GM19395 (cell line): ENCODE results near the gene PRSS35.
A peak's percentile ranks its signal among the peaks of the same experiment; 100 is the strongest.
"Not testable (repeated sequence)": the region's sequence is repeated elsewhere in the genome, so short reads cannot be mapped to it uniquely, and the experiment has no call there.

Source experiments
- ATAC-seq: cut with Tn5 transposase; IDR thresholded peaks from one replicate; pipeline ENCODE4 v1.9.1; 2021; ENCODE audit warnings: mild to moderate bottlenecking, moderate library complexity; ENCODE audit not compliant: unreplicated experiment

The PRSS35 gene

GRCh38 chr6:83514866-83515466 lies 2.6 kb downstream of the PRSS35 start:
- ATAC-seq, result peak; percentile 67

GRCh38 chr6:83517500-83517899 lies 5.2 kb downstream of the PRSS35 start:
- no peak for ATAC-seq

- no peak for ATAC-seq
These were observed 6.6 kb downstream of the PRSS35 start for GRCh38 chr6:83518816-83519480.

GRCh38 chr6:83536034-83536646 lies 23.8 kb downstream of the PRSS35 start:
- ATAC-seq, result peak; percentile 91

- ATAC-seq, result no peak
These were observed 24.6 kb downstream of the PRSS35 start for GRCh38 chr6:83536647-83537589.

GRCh38 chr6:83539678-83540077 lies 27.3 kb downstream of the PRSS35 start:
- ATAC-seq, result no peak

- no peak for ATAC-seq
These were observed 34.3 kb downstream of the PRSS35 start for GRCh38 chr6:83546636-83547035.

GRCh38 chr6:83550482-83550881 lies 38.1 kb downstream of the PRSS35 start:
- ATAC-seq, result not testable (repeated sequence)

GRCh38 chr6:83551748-83552147 lies 39.4 kb downstream of the PRSS35 start:
- ATAC-seq, result not testable (repeated sequence)

- ATAC-seq, result no peak
These were observed 44.5 kb downstream of the PRSS35 start for GRCh38 chr6:83556871-83557270.

GRCh38 chr6:83558975-83559374 lies 46.6 kb downstream of the PRSS35 start:
- no peak for ATAC-seq

- ATAC-seq, result not testable (repeated sequence)
These were observed 59.4 kb downstream of the PRSS35 start for GRCh38 chr6:83571663-83572185.

- no peak for ATAC-seq
These were observed 62.4 kb downstream of the PRSS35 start for GRCh38 chr6:83574783-83575182.
